ENCODE data around the gene PDE11A.

The PDE11A gene

GRCh38 chr2:177822941-177823340 lies 249.6 kb downstream of the PDE11A start:
- H3K4me1 ChIP-seq (ENCODE audit: low read length), result no peaks in the 10 kb centered on the region
- H3K4me3 ChIP-seq (ENCODE audit: low read length), result no peak overlapping the region
- H3K9ac ChIP-seq (ENCODE audit: low read length), result no peak overlapping the region
- H3K27ac ChIP-seq (ENCODE audit: low read length), result no peak overlapping the region
- no peaks in the 10 kb centered on the region for H3K36me3 ChIP-seq (replicated peaks; ENCODE audit: low read depth, low read length)
- H3K9me3 ChIP-seq (ENCODE audit: insufficient read depth, low read length), result no peaks in the 10 kb centered on the region
- peaks cover 3% of the 10 kb centered on the region; the same call in 1 of the 2 replicates for H3K27me3 ChIP-seq (ENCODE audit: low read depth, low read length)
- no peak overlapping the region for H2AFZ ChIP-seq (ENCODE audit: low read depth, low read length)
- no peaks in the 10 kb centered on the region for H4K20me1 ChIP-seq (ENCODE audit: insufficient read depth, low read length)
- no peak for TF ChIP-seq CTCF (IDR thresholded peaks at IDR 0.05; ENCODE audit: low read depth, low read length)
- no peak for TF ChIP-seq EZH2phosphoT487 (IDR thresholded peaks at IDR 0.05; ENCODE audit: low read depth)
- no peak overlapping the region for H3K4me2 ChIP-seq (ENCODE audit: low read length)
- no peaks in the 10 kb centered on the region for H3K79me2 ChIP-seq (ENCODE audit: low read length)

- Histone ChIP-seq H3K27me3 (ENCODE audit: low read depth, low read length) (no peaks in the 10 kb centered on the region), H3K36me3 (replicated peaks; ENCODE audit: low read depth, low read length) (no peaks in the 10 kb centered on the region), H3K4me3 (ENCODE audit: low read length) (no peak overlapping the region), H2AFZ (ENCODE audit: low read depth, low read length) (no peak overlapping the region), H4K20me1 (ENCODE audit: insufficient read depth, low read length) (no peaks in the 10 kb centered on the region), H3K4me2 (ENCODE audit: low read length) (no peak overlapping the region), H3K9me3 (ENCODE audit: insufficient read depth, low read length) (no peaks in the 10 kb centered on the region), H3K4me1 (ENCODE audit: low read length) (no peaks in the 10 kb centered on the region), H3K9ac (ENCODE audit: low read length) (no peak overlapping the region), H3K79me2 (ENCODE audit: low read length) (no peaks in the 10 kb centered on the region), H3K27ac (ENCODE audit: low read length) (no peak overlapping the region)
- TF ChIP-seq CTCF (IDR thresholded peaks at IDR 0.05; ENCODE audit: low read depth, low read length), result no peak
- TF ChIP-seq EZH2phosphoT487 (IDR thresholded peaks at IDR 0.05; ENCODE audit: low read depth), result no peak
Observed at GRCh38 chr2:177818412-177818811, 254.2 kb downstream of the PDE11A start.

- Histone ChIP-seq H3K79me2 (ENCODE audit: low read length) (no peaks in the 10 kb centered on the region), H3K27me3 (ENCODE audit: low read depth, low read length) (no peaks in the 10 kb centered on the region), H4K20me1 (ENCODE audit: insufficient read depth, low read length) (no peaks in the 10 kb centered on the region), H3K27ac (ENCODE audit: low read length) (no peak overlapping the region), H2AFZ (ENCODE audit: low read depth, low read length) (no peak overlapping the region), H3K36me3 (replicated peaks; ENCODE audit: low read depth, low read length) (no peaks in the 10 kb centered on the region), H3K9me3 (ENCODE audit: insufficient read depth, low read length) (no peaks in the 10 kb centered on the region), H3K4me2 (ENCODE audit: low read length) (no peak overlapping the region), H3K4me1 (ENCODE audit: low read length) (no peaks in the 10 kb centered on the region), H3K9ac (ENCODE audit: low read length) (no peak overlapping the region), H3K4me3 (ENCODE audit: low read length) (no peak overlapping the region)
- TF ChIP-seq EZH2phosphoT487 (IDR thresholded peaks at IDR 0.05; ENCODE audit: low read depth), result no peak
- TF ChIP-seq CTCF (IDR thresholded peaks at IDR 0.05; ENCODE audit: low read depth, low read length), result no peak
Observed at GRCh38 chr2:177817300-177817699, 255.3 kb downstream of the PDE11A start.

GRCh38 chr2:177816766-177817165 lies 255.8 kb downstream of the PDE11A start:
- no peaks in the 10 kb centered on the region for H3K79me2 ChIP-seq (ENCODE audit: low read length)
- H3K9me3 ChIP-seq (ENCODE audit: insufficient read depth, low read length), result no peaks in the 10 kb centered on the region
- no peak overlapping the region for H3K4me3 ChIP-seq (ENCODE audit: low read length)
- H3K4me1 ChIP-seq (ENCODE audit: low read length), result no peaks in the 10 kb centered on the region
- no peaks in the 10 kb centered on the region for H3K27me3 ChIP-seq (ENCODE audit: low read depth, low read length)
- no peak overlapping the region for H3K27ac ChIP-seq (ENCODE audit: low read length)
- no peak overlapping the region for H3K4me2 ChIP-seq (ENCODE audit: low read length)
- TF ChIP-seq CTCF (IDR thresholded peaks at IDR 0.05; ENCODE audit: low read depth, low read length), result no peak
- TF ChIP-seq EZH2phosphoT487 (IDR thresholded peaks at IDR 0.05; ENCODE audit: low read depth), result no peak
- H3K9ac ChIP-seq (ENCODE audit: low read length), result no peak overlapping the region
- H4K20me1 ChIP-seq (ENCODE audit: insufficient read depth, low read length), result no peaks in the 10 kb centered on the region
- H3K36me3 ChIP-seq (replicated peaks; ENCODE audit: low read depth, low read length), result no peaks in the 10 kb centered on the region
- H2AFZ ChIP-seq (ENCODE audit: low read depth, low read length), result no peak overlapping the region
